Fibroblast of the aortic adventitia (primary cell): ENCODE results near the gene AGBL3. TPM values are rescaled to one million over a fixed set of nuclear protein-coding genes. Genes with fewer than 3 reads are reported as not detected.
A peak's percentile ranks its signal among the peaks of the same experiment; 100 is the strongest.
"Not testable (repeated sequence)": the region's sequence is repeated elsewhere in the genome, so short reads cannot be mapped to it uniquely, and the experiment has no call there.

Experiments used
- DNase-seq: peaks from one replicate; pipeline ENCODE4 v3.0.0-alpha.2; 2010; ENCODE audit warnings: low read depth
- H3K4me3 ChIP-seq: 2 replicates; pipeline ENCODE4 v1.5.1; 2011; ENCODE audit warnings: low read depth, mild to moderate bottlenecking, control low read depth, low read length, moderate library complexity
- total RNA-seq: library from RNA; depleted of rRNA; stranded (reverse); fragments of >200 nt; gene quantifications from 2 replicates; pipeline ENCODE4 v1.2.3, GENCODE V29; 2012; ENCODE audit warnings: low replicate concordance
- TF ChIP-seq, protein P1 (sequence below): IDR thresholded peaks from 2 replicates; pipeline ENCODE4 v1.5.1; 2011; ENCODE audit warnings: mild to moderate bottlenecking, low read length, control low read depth, inconsistent platforms; ENCODE audit not compliant: insufficient read depth

The AGBL3 gene
- total RNA-seq, 1 donor: 2.9 TPM

DNA sequence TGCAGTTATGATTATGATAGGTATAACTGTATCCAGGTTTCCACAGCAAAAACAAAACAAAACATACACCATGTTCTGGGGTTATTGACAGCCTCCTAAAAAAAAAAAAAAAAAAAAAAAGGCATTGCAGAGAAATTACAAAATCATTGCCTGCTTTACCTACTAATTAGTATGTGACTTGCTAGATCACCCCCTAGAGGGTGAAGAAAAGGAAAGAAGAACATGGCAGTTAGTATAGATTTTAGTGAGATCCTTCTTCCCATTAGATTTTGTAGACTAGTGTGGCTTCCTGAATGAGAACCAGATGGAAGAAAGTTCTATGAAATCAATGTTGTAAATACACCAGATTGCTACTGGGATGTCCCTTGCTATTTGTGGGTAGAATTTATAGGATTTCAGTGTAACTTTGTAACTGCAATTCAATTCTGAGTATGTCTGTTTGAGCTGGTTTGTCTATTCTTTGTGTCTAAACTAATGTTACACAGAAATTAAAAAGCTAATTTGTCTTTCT is 24.0 kb upstream of the AGBL3 start:
- DNase-seq: no peak
- TF ChIP-seq, protein P1, sequence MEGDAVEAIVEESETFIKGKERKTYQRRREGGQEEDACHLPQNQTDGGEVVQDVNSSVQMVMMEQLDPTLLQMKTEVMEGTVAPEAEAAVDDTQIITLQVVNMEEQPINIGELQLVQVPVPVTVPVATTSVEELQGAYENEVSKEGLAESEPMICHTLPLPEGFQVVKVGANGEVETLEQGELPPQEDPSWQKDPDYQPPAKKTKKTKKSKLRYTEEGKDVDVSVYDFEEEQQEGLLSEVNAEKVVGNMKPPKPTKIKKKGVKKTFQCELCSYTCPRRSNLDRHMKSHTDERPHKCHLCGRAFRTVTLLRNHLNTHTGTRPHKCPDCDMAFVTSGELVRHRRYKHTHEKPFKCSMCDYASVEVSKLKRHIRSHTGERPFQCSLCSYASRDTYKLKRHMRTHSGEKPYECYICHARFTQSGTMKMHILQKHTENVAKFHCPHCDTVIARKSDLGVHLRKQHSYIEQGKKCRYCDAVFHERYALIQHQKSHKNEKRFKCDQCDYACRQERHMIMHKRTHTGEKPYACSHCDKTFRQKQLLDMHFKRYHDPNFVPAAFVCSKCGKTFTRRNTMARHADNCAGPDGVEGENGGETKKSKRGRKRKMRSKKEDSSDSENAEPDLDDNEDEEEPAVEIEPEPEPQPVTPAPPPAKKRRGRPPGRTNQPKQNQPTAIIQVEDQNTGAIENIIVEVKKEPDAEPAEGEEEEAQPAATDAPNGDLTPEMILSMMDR: no peak
- H3K4me3 ChIP-seq: no peak overlapping the region

DNA sequence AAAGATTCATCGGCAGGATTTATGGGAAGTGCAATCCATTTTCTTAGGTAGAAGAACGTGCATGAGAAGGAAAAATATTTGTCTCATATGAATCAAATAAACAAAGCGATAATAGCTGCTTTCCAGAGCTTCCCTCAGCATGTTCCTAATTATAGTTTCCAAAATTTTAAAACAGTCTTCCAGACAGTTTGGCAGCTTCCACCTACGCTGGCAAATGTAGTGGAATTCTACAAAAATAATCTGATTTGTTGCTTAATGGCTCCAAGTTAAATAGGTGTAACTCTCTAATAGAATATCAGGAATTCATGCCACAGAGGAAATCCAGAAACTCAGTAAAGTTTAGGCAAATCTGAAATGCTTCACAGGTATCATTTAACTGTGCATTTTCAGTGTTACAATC is 23.3 kb upstream of the AGBL3 start:
- no peak overlapping the region for H3K4me3 ChIP-seq
- TF ChIP-seq, protein P1: no peak
- peak; percentile 53 for DNase-seq

DNA sequence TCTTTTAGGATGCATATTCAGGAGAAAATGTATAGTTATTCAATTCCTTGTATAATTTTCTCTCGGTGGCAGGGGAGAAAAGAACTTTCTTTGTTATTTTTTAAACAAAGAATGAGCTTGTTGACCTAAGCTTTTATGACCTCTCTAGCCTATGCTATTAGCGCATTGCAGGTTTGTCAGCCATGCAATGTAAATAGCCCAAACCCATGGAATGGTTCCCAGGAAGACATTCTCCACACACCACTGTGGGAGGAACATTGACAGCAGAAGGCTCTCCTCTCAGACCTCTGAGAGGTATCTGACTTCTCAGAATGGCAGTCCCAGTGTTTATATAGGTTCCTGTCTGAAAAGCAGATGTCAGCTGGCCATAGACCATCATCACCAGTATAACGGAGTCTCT is 19.6 kb upstream of the AGBL3 start:
- no peak for DNase-seq
- no peak overlapping the region for H3K4me3 ChIP-seq
- TF ChIP-seq, protein P1: no peak

DNA sequence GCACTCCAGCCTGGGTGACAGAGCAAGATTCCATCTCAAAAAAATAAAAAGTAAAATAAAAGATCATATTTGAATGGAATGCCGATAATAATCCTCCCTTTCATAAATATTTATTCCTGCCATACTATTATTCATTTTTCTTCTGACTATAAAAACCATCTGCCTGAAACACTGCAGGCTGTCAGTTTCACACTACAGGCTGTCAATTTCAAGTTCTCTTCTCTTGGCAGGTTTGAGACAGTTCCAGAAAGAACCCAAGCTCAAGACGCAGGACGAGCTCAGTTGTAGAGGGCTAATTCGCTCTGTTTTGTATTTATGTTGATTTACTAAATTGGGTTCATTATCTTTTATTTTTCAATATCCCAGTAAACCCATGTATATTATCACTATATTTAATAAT is 18.2 kb upstream of the AGBL3 start:
- no peak overlapping the region for H3K4me3 ChIP-seq
- no peak for DNase-seq
- TF ChIP-seq, protein P1: no peak

DNA sequence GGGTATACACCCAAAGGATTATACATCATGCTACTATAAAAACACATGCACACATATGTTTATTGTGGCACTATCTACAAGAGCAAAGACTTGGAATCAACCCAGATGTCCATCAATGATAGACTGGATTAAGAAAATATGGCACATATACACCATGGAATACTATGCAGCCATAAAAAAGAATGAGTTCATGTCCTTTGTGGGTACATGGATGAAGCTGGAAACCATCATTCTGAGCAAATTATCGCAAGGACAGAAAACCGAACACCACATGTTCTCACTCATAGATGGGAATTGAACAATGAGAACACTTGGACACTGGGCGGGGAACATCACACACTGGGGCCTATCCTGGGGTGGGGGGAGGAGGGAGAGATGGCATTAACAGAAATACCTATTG is 4.7 kb upstream of the AGBL3 start:
- not testable (repeated sequence) for H3K4me3 ChIP-seq, DNase-seq

DNA sequence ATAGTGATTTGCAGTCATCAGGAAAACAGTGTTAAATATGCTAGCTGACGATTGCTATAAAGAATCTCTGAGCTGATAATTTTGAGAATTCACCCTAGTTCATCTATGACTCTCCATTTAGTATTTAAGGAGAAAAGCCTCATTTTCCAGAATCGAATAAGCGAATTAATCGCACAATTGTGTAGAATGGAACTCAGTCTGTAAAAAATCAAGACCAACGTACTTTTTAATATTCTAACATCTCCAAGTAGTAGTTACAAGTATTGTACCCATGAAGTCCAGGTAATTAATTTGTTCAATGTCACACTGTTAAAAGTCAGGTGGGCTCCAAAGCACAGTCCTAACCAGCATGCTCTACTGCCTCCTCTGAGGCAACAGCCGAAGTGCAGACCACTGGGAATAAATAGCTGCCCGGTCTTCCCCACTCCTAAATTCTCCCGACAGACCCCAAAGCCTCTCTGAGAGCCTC is 380 bp upstream of the AGBL3 start:
- TF ChIP-seq, protein P1: peak; percentile 30
- H3K4me3 ChIP-seq: peak overlapping the region; percentile 87
- no peak for DNase-seq

DNA sequence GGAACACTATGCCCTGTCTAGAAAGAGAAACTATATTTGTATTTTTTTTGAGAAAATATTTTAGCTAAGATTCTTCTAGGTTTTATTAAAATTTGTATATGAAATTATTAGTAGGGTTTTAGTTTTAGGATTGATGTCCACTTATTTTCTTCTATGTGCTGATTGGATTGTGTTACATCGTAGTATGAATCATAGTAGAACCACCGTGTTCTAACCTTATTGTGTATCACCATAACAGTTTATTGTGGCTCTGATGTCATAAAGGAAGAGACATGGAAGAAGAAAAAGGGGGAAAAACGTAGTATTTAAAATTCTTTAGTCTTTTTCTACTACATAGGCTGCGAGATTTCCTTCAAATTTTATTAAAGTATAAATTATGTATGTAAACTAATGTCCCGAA is 1.9 kb downstream of the AGBL3 start:
- DNase-seq: no peak
- TF ChIP-seq, protein P1: no peak

More for the DNA sequence above, 1.9 kb downstream of the AGBL3 start:
- H3K4me3 ChIP-seq: no peak overlapping the region
